HL-60 (cell line): ENCODE data around the gene XIRP2.

Experiments
- DNase-seq, 2 experiments: peaks; one replicate each; pipeline ENCODE4 v3.0.0-alpha.2; 2010 to 2020; ENCODE audit warnings: low read depth in 1 of 2, low spot score in 1 of 2
- H3K27ac ChIP-seq: fragments of 250-450 bp; sonication (Bioruptor Pico); replicated peaks from 2 replicates; pipeline ENCODE4 v1.5.1; 2020; ENCODE audit warnings: mild to moderate bottlenecking, moderate library complexity
- H3K27me3 ChIP-seq: fragments of 250-450 bp; sonication (Bioruptor Pico); 2 replicates; pipeline ENCODE4 v1.5.1; 2021; ENCODE audit warnings: mild to moderate bottlenecking, moderate library complexity; ENCODE audit not compliant: insufficient read depth, poor library complexity, severe bottlenecking
- H3K4me3 ChIP-seq: replicated peaks from 2 replicates; pipeline ENCODE4 v1.5.1; 2011; ENCODE audit warnings: mild to moderate bottlenecking, control low read depth, low read length; ENCODE audit not compliant: insufficient read depth
- CTCF ChIP-seq: IDR thresholded peaks from one replicate; pipeline ENCODE4 v1.5.1; 2011; ENCODE audit warnings: low read length, control low read depth, inconsistent platforms; ENCODE audit not compliant: insufficient read depth
- GABPA ChIP-seq: IDR thresholded peaks from 2 replicates; pipeline ENCODE4 v1.6.1; 2012; ENCODE audit warnings: low read depth
- POLR2AphosphoS5 ChIP-seq: IDR thresholded peaks from 2 replicates; pipeline ENCODE4 v1.6.1; 2012; ENCODE audit warnings: low read depth
- SPI1 ChIP-seq: IDR thresholded peaks from 2 replicates; pipeline ENCODE4 v1.6.1; 2012; ENCODE audit warnings: low read depth, mild to moderate bottlenecking, borderline replicate concordance
- TF ChIP-seq, protein P1 (sequence below): IDR thresholded peaks from 2 replicates; pipeline ENCODE4 v1.6.1; 2012; ENCODE audit warnings: low read depth; ENCODE audit not compliant: insufficient replicate concordance

The XIRP2 gene

GRCh38 chr2:167015806-167016205 lies 127.5 kb downstream of the XIRP2 start:
- no peak for DNase-seq
- H3K27ac ChIP-seq: no peak overlapping the region
- TF ChIP-seq, protein P1, sequence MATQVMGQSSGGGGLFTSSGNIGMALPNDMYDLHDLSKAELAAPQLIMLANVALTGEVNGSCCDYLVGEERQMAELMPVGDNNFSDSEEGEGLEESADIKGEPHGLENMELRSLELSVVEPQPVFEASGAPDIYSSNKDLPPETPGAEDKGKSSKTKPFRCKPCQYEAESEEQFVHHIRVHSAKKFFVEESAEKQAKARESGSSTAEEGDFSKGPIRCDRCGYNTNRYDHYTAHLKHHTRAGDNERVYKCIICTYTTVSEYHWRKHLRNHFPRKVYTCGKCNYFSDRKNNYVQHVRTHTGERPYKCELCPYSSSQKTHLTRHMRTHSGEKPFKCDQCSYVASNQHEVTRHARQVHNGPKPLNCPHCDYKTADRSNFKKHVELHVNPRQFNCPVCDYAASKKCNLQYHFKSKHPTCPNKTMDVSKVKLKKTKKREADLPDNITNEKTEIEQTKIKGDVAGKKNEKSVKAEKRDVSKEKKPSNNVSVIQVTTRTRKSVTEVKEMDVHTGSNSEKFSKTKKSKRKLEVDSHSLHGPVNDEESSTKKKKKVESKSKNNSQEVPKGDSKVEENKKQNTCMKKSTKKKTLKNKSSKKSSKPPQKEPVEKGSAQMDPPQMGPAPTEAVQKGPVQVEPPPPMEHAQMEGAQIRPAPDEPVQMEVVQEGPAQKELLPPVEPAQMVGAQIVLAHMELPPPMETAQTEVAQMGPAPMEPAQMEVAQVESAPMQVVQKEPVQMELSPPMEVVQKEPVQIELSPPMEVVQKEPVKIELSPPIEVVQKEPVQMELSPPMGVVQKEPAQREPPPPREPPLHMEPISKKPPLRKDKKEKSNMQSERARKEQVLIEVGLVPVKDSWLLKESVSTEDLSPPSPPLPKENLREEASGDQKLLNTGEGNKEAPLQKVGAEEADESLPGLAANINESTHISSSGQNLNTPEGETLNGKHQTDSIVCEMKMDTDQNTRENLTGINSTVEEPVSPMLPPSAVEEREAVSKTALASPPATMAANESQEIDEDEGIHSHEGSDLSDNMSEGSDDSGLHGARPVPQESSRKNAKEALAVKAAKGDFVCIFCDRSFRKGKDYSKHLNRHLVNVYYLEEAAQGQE: no peak
- TF ChIP-seq CTCF (no peak), POLR2AphosphoS5 (no peak), SPI1 (no peak), GABPA (no peak)
- no peak overlapping the region for H3K4me3 ChIP-seq
- H3K27me3 ChIP-seq: no peaks in the 10 kb centered on the region

DNA sequence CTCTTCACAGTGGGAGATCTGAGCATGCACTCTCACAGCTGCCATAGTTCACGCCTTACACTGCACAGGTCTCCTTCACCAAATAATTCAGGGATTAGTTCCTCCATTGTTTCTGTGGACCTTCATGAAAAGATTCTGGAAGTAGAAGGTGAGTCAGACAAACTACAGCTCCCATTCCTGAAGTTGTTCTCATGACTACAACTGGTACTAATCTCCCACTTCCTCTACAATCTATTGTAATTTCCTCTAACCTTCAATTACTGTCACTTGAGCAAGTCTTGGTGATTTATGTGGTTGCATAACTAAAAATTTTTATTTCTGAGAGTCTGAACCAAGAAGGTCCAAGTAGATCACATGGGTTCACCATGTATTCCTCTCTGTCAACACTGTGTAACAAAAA lies 128.7 kb downstream of the XIRP2 start:
- H3K4me3 ChIP-seq: no peak overlapping the region
- H3K27ac ChIP-seq: no peak overlapping the region
- no peak for DNase-seq
- TF ChIP-seq POLR2AphosphoS5 (no peak), GABPA (no peak), CTCF (no peak), SPI1 (no peak)
- TF ChIP-seq, protein P1: no peak
- no peaks in the 10 kb centered on the region for H3K27me3 ChIP-seq

DNA sequence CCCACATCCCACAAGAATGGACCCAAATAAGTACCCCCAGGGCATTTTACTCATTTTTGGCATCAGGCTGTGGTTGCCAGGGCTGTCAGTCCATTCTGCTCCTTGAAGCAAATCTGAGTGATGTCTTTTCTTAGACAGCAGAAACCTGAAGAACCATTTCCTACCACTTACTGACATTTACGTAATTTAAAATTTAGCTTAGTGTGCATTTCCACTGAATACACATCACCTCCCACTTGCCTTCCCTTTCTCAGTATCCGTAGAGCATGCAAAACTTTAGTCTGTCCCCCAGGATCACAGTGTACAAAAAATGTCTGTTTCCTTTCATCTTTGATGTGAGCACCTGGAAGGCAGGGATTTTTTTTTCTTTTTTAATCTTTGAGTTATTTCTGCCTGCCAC lies 130.3 kb downstream of the XIRP2 start:
- H3K4me3 ChIP-seq: no peak overlapping the region
- no peak for DNase-seq
- no peak overlapping the region for H3K27ac ChIP-seq
- TF ChIP-seq GABPA (no peak), POLR2AphosphoS5 (no peak), SPI1 (no peak), CTCF (no peak)
- TF ChIP-seq, protein P1: no peak
- H3K27me3 ChIP-seq: no peaks in the 10 kb centered on the region
